Measurements from ENCODE around the gene CLASP1. TPM values are rescaled to one million over a fixed set of nuclear protein-coding genes. Genes with fewer than 3 reads are reported as not detected.

The CLASP1 gene
- total and polyA plus RNA-seq, 5 donors from 2014 or later = 8.7 to 72.1 (median 12.2) TPM

DNA sequence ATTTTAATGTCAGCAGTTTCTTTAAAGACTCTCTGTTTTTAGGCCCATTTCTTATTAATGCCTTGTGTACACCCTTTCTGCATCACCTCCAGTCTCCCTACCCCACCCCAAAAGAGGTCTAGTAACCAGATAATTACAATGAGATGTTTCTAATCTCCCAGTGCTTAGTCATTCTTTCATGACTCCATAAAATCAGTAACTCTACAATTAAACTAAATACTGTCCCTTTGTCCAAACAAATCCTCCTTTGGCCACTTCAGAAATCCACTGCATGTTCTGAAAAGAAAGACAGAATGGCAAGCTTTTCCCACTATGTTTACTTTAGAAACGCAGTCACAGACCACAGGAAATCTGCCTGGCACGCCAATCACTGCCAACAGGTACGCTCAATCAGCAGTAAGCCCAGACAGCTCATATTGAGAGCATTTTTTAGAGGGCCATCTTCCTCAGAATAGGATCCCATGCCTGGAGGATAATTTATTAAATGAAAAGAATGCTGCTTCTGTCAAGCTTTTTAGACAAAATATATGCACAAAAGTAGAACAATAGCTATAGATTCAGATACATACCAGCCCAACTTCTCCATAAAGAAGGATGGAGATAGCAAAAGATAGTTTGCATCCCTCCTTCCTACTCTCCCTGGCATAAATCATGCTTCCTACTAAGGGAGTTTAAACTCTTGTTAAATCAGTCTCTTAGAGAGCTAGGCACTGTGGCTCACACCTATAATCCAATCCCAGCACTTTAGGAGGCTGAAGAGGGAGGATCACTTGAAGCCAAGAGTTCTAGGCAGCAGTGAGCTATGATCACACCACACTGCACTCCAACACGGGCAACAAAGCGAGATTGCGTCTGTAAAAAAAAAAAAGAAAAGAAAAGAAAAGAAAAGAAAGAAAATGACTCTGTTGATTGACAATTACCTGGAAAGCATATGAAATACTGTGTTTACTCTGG is 14.6 kb downstream of the CLASP1 start:
- H3K4me3 ChIP-seq (ENCODE audit: low read depth, low read length) = no peak overlapping the region
- H3K4me1 ChIP-seq (ENCODE audit: control insufficient read depth, insufficient read depth, low read length, poor library complexity, severe bottlenecking) = peaks cover 9% of the 10 kb centered on the region
- Mint-ChIP-seq H3K27ac (peak overlapping the region; percentile 32 to 71 (median 70)), H3K36me3 (peaks cover 20% of the 10 kb centered on the region), H3K4me1 (peaks cover 38 to 42% (median 40%) of the 10 kb centered on the region in 4 donors), H3K4me3 (peak overlapping the region in 1 of 4 donors; percentile 2), H3K9me3 (peaks cover 0 to 4% (median 2%) of the 10 kb centered on the region in 7 donors), H3K27me3 (no peaks in the 10 kb centered on the region)
- peaks cover 0 to 2% of the 10 kb centered on the region in 2 experiments for H3K9me3 ChIP-seq (ENCODE audit: control insufficient read depth in 2 of 2, low read length in 2 of 2)
- ATAC-seq (ENCODE audit: low read depth in 2 of 2) (no peak), DNase-seq (no peak)
- no peak overlapping the region for H3K27ac ChIP-seq (ENCODE audit: insufficient read depth, low read length, poor library complexity, severe bottlenecking)
- no peaks in the 10 kb centered on the region for H3K27me3 ChIP-seq (ENCODE audit: control insufficient read depth, insufficient read depth, low read length)
- H3K36me3 ChIP-seq (ENCODE audit: control insufficient read depth, insufficient read depth, low read length) = peaks cover 4% of the 10 kb centered on the region

DNA sequence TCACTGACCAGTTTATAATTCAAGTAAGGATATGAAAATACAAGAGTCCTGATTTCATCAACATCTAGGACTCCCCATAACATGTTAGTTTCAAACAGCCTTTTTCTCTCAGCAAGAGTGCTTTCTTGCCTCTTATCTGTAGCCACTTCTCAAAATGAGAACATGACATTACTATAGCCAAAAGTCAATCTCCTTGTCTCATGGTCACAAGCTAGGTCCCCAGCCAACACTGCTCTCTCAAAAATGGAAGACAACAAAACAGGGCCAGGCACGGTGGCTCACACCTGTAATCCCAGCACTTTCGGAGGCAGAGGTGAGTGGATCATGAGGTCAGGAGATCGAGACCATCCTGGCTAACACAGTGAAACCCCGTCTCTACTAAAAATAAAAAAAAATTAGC is 15.8 kb downstream of the CLASP1 start:
- H3K9me3 ChIP-seq (ENCODE audit: control insufficient read depth in 2 of 2, low read length in 2 of 2) = peaks cover 0 to 2% of the 10 kb centered on the region in 2 experiments
- Mint-ChIP-seq H3K4me3 (no peak overlapping the region), H3K4me1 (peaks cover 39 to 42% (median 40%) of the 10 kb centered on the region in 4 donors), H3K36me3 (peaks cover 16% of the 10 kb centered on the region), H3K27me3 (no peaks in the 10 kb centered on the region), H3K9me3 (peaks cover 0 to 4% (median 2%) of the 10 kb centered on the region in 7 donors), H3K27ac (peak overlapping the region in 1 of 3 donors; percentile 4)
- DNase-seq (no peak), ATAC-seq (ENCODE audit: low read depth in 2 of 2) (no peak)
- H3K4me3 ChIP-seq (ENCODE audit: low read depth, low read length) = no peak overlapping the region
- no peaks in the 10 kb centered on the region for H3K36me3 ChIP-seq (ENCODE audit: control insufficient read depth, insufficient read depth, low read length)
- no peak overlapping the region for H3K27ac ChIP-seq (ENCODE audit: insufficient read depth, low read length, poor library complexity, severe bottlenecking)
- peaks cover 9% of the 10 kb centered on the region for H3K4me1 ChIP-seq (ENCODE audit: control insufficient read depth, insufficient read depth, low read length, poor library complexity, severe bottlenecking)
- H3K27me3 ChIP-seq (ENCODE audit: control insufficient read depth, insufficient read depth, low read length) = no peaks in the 10 kb centered on the region

DNA sequence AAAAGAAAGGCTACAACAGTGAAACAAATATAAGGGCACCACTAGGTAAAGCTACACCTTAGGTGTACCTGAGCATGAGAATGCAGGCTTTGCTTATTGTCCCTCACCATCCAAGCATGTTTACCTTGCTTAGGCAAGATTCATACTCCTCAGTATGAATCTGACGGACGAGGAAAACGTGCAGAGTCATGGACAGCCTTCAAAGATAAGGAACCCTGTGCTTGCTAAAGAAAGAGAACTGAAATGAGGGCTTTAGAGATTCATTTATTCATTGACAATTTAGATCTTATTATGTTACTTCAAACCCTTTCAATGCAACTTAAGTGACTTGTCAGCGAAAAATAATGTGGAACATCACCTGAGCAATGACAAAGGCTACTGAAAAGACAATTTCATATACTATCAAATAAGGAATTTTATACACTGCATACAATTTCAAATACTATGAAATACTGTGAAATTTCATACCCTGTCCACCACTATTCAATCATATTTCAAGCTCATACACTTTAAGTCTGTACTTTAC is 21.7 kb downstream of the CLASP1 start:
- no peaks in the 10 kb centered on the region for H3K27me3 ChIP-seq (ENCODE audit: control insufficient read depth, insufficient read depth, low read length)
- Mint-ChIP-seq H3K27ac (no peak overlapping the region), H3K4me1 (peaks cover 8 to 25% (median 22%) of the 10 kb centered on the region in 4 donors), H3K27me3 (no peaks in the 10 kb centered on the region), H3K9me3 (peaks cover 0 to 3% (median 0%) of the 10 kb centered on the region in 7 donors), H3K36me3 (peaks cover 4% of the 10 kb centered on the region), H3K4me3 (no peak overlapping the region)
- no peaks in the 10 kb centered on the region for H3K36me3 ChIP-seq (ENCODE audit: control insufficient read depth, insufficient read depth, low read length)
- no peak overlapping the region for H3K4me3 ChIP-seq (ENCODE audit: low read depth, low read length)
- H3K9me3 ChIP-seq (ENCODE audit: control insufficient read depth in 2 of 2, low read length in 2 of 2) = no peaks in the 10 kb centered on the region
- DNase-seq (no peak), ATAC-seq (ENCODE audit: low read depth in 2 of 2) (no peak)
- no peak overlapping the region for H3K27ac ChIP-seq (ENCODE audit: insufficient read depth, low read length, poor library complexity, severe bottlenecking)
- no peaks in the 10 kb centered on the region for H3K4me1 ChIP-seq (ENCODE audit: control insufficient read depth, insufficient read depth, low read length, poor library complexity, severe bottlenecking)

DNA sequence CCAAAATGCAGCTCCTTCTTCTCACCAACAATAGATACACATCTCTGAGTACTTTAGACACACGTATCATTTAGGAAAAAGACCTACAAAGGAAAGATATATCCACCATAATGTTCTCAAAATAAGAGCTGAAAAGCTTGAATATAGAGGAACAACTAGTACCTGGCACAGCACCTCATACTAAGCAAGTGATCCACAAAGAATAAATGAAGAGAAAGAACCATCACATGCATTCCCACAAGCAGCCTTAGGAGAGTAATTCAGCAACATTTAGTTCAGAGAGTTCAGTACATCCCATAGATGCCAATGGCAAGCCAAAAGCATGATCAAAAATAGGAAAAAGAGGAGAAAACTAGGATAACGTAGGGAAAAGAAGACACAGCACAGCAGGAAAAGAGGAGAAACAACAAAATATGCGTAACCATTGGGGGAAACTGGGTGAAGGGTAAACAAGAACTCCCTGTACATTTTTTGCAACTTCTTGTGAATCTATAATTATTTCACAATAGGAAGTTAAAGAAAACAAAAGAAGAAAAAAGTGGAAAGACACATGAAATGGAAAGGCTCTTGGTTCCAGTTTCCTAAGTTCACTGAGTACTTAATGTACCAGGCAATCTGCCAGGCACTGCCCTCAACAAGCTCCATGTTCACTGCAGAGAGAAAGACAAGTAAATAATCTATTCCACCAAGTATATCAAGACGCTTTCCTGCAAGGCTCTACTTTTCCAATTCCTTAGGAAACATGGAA is 22.3 kb downstream of the CLASP1 start:
- H3K4me3 Mint-ChIP-seq = peak overlapping the region in 1 of 4 donors; percentile 35
- H3K27me3 Mint-ChIP-seq = no peaks in the 10 kb centered on the region
- H3K27ac ChIP-seq (ENCODE audit: insufficient read depth, low read length, poor library complexity, severe bottlenecking) = no peak overlapping the region
- H3K36me3 ChIP-seq (ENCODE audit: control insufficient read depth, insufficient read depth, low read length) = no peaks in the 10 kb centered on the region
- H3K9me3 Mint-ChIP-seq = peaks cover 0 to 3% (median 0%) of the 10 kb centered on the region in 7 donors
- H3K4me1 Mint-ChIP-seq = peaks cover 6 to 25% (median 21%) of the 10 kb centered on the region in 4 donors
- peaks cover 4% of the 10 kb centered on the region for H3K36me3 Mint-ChIP-seq
- DNase-seq = no peak
- no peak overlapping the region for H3K4me3 ChIP-seq (ENCODE audit: low read depth, low read length)
- ATAC-seq (ENCODE audit: low read depth in 2 of 2) = no peak
- no peaks in the 10 kb centered on the region for H3K4me1 ChIP-seq (ENCODE audit: control insufficient read depth, insufficient read depth, low read length, poor library complexity, severe bottlenecking)
- peak overlapping the region in 1 of 3 donors; percentile 72 for H3K27ac Mint-ChIP-seq
- no peaks in the 10 kb centered on the region for H3K9me3 ChIP-seq (ENCODE audit: control insufficient read depth in 2 of 2, low read length in 2 of 2)
- H3K27me3 ChIP-seq (ENCODE audit: control insufficient read depth, insufficient read depth, low read length) = no peaks in the 10 kb centered on the region

DNA sequence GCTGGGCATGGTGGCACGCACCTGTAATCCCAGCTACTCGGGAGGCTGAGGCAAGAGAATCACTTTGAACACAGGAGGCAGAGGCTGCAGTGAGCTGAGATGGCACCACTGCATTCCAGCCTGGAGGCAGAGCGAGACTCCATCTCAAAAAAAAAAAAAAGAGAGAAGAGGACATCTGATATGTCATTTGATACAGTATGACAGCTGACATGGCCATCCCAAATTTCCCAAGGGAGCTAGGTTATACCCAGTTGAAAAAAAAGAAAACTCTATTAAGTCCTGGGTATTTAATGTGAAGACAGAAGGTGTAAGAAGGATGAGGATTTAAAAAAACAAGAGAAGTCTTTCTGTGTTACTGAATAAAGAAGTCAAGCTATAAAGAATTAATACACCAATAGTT is 23.3 kb downstream of the CLASP1 start:
- no peaks in the 10 kb centered on the region for H3K27me3 Mint-ChIP-seq
- DNase-seq (no peak), ATAC-seq (ENCODE audit: low read depth in 2 of 2) (no peak)
- Histone ChIP-seq H3K9me3 (ENCODE audit: control insufficient read depth in 2 of 2, low read length in 2 of 2) (no peaks in the 10 kb centered on the region), H3K27me3 (ENCODE audit: control insufficient read depth, insufficient read depth, low read length) (no peaks in the 10 kb centered on the region), H3K4me1 (ENCODE audit: control insufficient read depth, insufficient read depth, low read length, poor library complexity, severe bottlenecking) (no peaks in the 10 kb centered on the region), H3K4me3 (ENCODE audit: low read depth, low read length) (no peak overlapping the region), H3K27ac (ENCODE audit: insufficient read depth, low read length, poor library complexity, severe bottlenecking) (no peak overlapping the region), H3K36me3 (ENCODE audit: control insufficient read depth, insufficient read depth, low read length) (no peaks in the 10 kb centered on the region)
- no peak overlapping the region for H3K4me3 Mint-ChIP-seq
- peaks cover 0 to 3% (median 0%) of the 10 kb centered on the region in 7 donors for H3K9me3 Mint-ChIP-seq
- no peak overlapping the region for H3K27ac Mint-ChIP-seq
- peaks cover 6 to 25% (median 21%) of the 10 kb centered on the region in 4 donors for H3K4me1 Mint-ChIP-seq
- H3K36me3 Mint-ChIP-seq = peaks cover 4% of the 10 kb centered on the region

DNA sequence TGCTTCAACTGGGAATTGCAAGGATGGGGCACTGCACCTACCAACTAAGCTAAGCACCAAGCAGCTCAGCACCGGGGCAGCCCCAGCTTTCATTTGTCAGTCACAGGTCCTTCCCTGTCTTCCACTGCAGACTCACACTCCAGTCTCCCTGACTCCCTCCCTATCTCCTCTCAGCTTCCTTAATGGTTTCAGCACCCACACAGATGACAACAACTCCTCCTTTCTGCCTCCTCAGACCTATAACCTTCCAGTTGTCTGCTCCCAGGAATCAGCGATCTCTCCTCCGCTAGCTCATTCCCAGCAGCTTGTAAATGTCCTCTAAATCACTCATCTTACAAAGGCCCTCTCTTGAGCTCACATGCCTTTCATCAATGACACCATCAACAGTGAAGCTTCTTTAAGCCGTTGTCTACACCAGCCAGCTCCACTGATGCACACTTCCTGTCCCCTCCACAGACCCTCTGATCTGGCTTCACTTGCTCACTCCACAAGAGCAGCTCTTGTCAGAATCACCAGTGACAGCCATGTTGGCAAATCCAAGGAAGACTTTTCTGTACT is 32.1 kb downstream of the CLASP1 start:
- Mint-ChIP-seq H3K27ac (no peak overlapping the region), H3K36me3 (peaks cover 8% of the 10 kb centered on the region), H3K27me3 (no peaks in the 10 kb centered on the region), H3K4me1 (peaks cover 4 to 26% (median 12%) of the 10 kb centered on the region in 4 donors), H3K4me3 (no peak overlapping the region), H3K9me3 (no peaks in the 10 kb centered on the region)
- no peaks in the 10 kb centered on the region for H3K9me3 ChIP-seq (ENCODE audit: control insufficient read depth in 2 of 2, low read length in 2 of 2)
- no peaks in the 10 kb centered on the region for H3K27me3 ChIP-seq (ENCODE audit: control insufficient read depth, insufficient read depth, low read length)
- H3K36me3 ChIP-seq (ENCODE audit: control insufficient read depth, insufficient read depth, low read length) = peaks cover 3% of the 10 kb centered on the region
- H3K4me3 ChIP-seq (ENCODE audit: low read depth, low read length) = no peak overlapping the region
- DNase-seq (peak in 1 of 3 donors; percentile 29), ATAC-seq (ENCODE audit: low read depth in 2 of 2) (no peak)
- no peak overlapping the region for H3K27ac ChIP-seq (ENCODE audit: insufficient read depth, low read length, poor library complexity, severe bottlenecking)
- H3K4me1 ChIP-seq (ENCODE audit: control insufficient read depth, insufficient read depth, low read length, poor library complexity, severe bottlenecking) = no peaks in the 10 kb centered on the region

DNA sequence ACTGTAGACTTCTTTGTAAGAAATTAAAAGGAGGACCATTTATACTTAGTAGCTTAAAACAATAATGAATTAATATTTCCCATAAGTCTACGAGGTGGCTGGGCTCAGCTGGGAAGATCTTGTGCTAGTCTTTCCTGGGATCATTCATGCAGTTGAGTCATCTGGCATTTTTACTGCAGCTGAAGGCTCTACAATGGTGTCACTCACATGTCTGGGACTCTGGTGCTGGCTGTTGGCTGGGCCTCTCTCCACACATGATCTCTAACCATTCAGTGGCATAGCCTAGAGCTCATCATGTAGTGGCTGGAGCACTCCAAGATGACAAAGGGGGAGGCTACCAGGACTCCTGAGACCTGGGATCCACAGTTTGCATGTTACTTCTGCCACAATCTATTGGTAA is 35.5 kb downstream of the CLASP1 start:
- Histone ChIP-seq H3K4me3 (ENCODE audit: low read depth, low read length) (no peak overlapping the region), H3K36me3 (ENCODE audit: control insufficient read depth, insufficient read depth, low read length) (peaks cover 3% of the 10 kb centered on the region), H3K4me1 (ENCODE audit: control insufficient read depth, insufficient read depth, low read length, poor library complexity, severe bottlenecking) (peaks cover 3% of the 10 kb centered on the region), H3K27me3 (ENCODE audit: control insufficient read depth, insufficient read depth, low read length) (no peaks in the 10 kb centered on the region), H3K9me3 (ENCODE audit: control insufficient read depth in 2 of 2, low read length in 2 of 2) (peaks cover 0 to 2% of the 10 kb centered on the region in 2 experiments), H3K27ac (ENCODE audit: insufficient read depth, low read length, poor library complexity, severe bottlenecking) (no peak overlapping the region)
- Mint-ChIP-seq H3K4me1 (peaks cover 10 to 26% (median 14%) of the 10 kb centered on the region in 4 donors), H3K27me3 (no peaks in the 10 kb centered on the region), H3K9me3 (no peaks in the 10 kb centered on the region), H3K27ac (no peak overlapping the region), H3K4me3 (peak overlapping the region in 1 of 4 donors; percentile 40), H3K36me3 (peaks cover 8% of the 10 kb centered on the region)
- no peak for DNase-seq
- no peak for ATAC-seq (ENCODE audit: low read depth in 2 of 2)

Measured in CD4-positive, CD25-positive, alpha-beta regulatory T cell (primary cell).